Spleen (tissue), 11 donors: ENCODE data around the gene ZC3H12C. TPM values are rescaled to one million over a fixed set of nuclear protein-coding genes. Genes with fewer than 3 reads are reported as not detected.

ENCODE experiments used
- DNase-seq: peaks from one replicate; pipeline ENCODE4 v3.0.0-alpha.2; 2020
- H3K27ac ChIP-seq, 8 donors: fragments of 200-600 bp; sonication (generic) in 7 of 8; 1 replicate in 4 of 8; 2 replicates in 4 of 8; pipeline versions ENCODE4 v1.5.0 to v1.8.0; 2016 to 2021; ENCODE audit warnings: inconsistent platforms in 4 of 8, mild to moderate bottlenecking in 4 of 8, moderate library complexity in 1 of 8
- H3K27me3 ChIP-seq, 7 donors: fragments of 200-600 bp; sonication (generic) in 6 of 7; replicated peaks in 1 of 7; 1 replicate in 4 of 7; 2 replicates in 3 of 7; pipeline versions ENCODE4 v1.5.0 to v1.8.0; 2016 to 2021; ENCODE audit warnings: inconsistent platforms in 3 of 7, mild to moderate bottlenecking in 1 of 7
- H3K36me3 ChIP-seq, 6 donors: fragments of 200-600 bp; sonication (generic) in 5 of 6; 1 replicate in 4 of 6; 2 replicates in 2 of 6; pipeline versions ENCODE4 v1.5.0 to v1.8.0; 2016 to 2021; ENCODE audit warnings: inconsistent platforms in 2 of 6
- H3K4me1 ChIP-seq, 6 donors: fragments of 200-600 bp; sonication (generic) in 5 of 6; 1 replicate in 3 of 6; 2 replicates in 3 of 6; pipeline versions ENCODE4 v1.5.0 to v1.8.0; 2016 to 2021; ENCODE audit warnings: inconsistent platforms in 3 of 6
- H3K4me3 ChIP-seq, 8 donors: fragments of 200-600 bp; sonication (generic) in 7 of 8; 1 replicate in 4 of 8; 2 replicates in 4 of 8; pipeline versions ENCODE4 v1.5.0 to v1.8.0; 2016 to 2021; ENCODE audit warnings: inconsistent platforms in 4 of 8, mild to moderate bottlenecking in 4 of 8, moderate library complexity in 2 of 8
- H3K9me3 ChIP-seq, 8 donors: fragments of 200-600 bp; sonication (generic) in 7 of 8; 1 replicate in 4 of 8; 2 replicates in 4 of 8; pipeline versions ENCODE4 v1.5.0 to v1.8.0; 2016 to 2021; ENCODE audit warnings: inconsistent platforms in 4 of 8
- CTCF ChIP-seq, 11 experiments: fragments of 200-600 bp in 7 of 11; fragments of 450-650 bp in 4 of 11; sonication (generic) in 4 of 11; IDR thresholded peaks in 8 of 11; conservative IDR thresholded peaks in 3 of 11; 1 replicate in 7 of 11; 2 replicates in 4 of 11; pipeline versions ENCODE4 v1.4.0 to v1.8.0; 2016 to 2021; ENCODE audit warnings: antibody characterized with exemption in 11 of 11, inconsistent platforms in 4 of 11, mild to moderate bottlenecking in 1 of 11
- POLR2A ChIP-seq, 3 donors: fragments of 450-650 bp; IDR thresholded peaks; one replicate each; pipeline ENCODE4 v1.5.1; 2017; ENCODE audit warnings: antibody characterized with exemption in 3 of 3, mild to moderate bottlenecking in 1 of 3
- POLR2AphosphoS5 ChIP-seq, 3 donors: sonication (generic); formaldehyde crosslinking; IDR thresholded peaks; one replicate each; pipeline ENCODE4 v1.5.1; 2017; ENCODE audit warnings: antibody characterized with exemption in 3 of 3
- WGBS, 5 donors: extraction: QIAGEN DNeasy Blood & Tissue Kit in 3 of 5; methylation state at CpG; one replicate each; pipeline versions ENCODE4 v1.1.5 to v1.1.7; 2013 to 2018; 5-methylcytosine and 5-hydroxymethylcytosine counted together
- intact Hi-C: fragments of 100-400 bp; cut with DNase I; formaldehyde crosslinking; loops from one replicate; pipeline ENCODE4 v1.15.0; 2023; ENCODE audit warnings: low total_unique reads
- polyA plus RNA-seq, 3 donors: library from polyadenylated mRNA; stranded (reverse); fragments of 200-250 nt; gene quantifications; one replicate each; pipeline ENCODE4 v1.2.1, GENCODE V29; 2013
- total RNA-seq, 7 donors: library from RNA; depleted of rRNA in 3 of 7; stranded (reverse); fragments of >200 nt in 3 of 7; fragmentation: NEBNext Ultra II Directional in 4 of 7; extraction: Animal tissue kit (Norgen Biotek cat#: 25700) in 4 of 7; gene quantifications; one replicate each; pipeline versions ENCODE4 v1.1.0 to v1.2.1, GENCODE V29; 2016 to 2021
- donor health status: healthy with polysubstance abuse.
- donor health status: DM: no; HTN: no; CAD: no; lungs with moderate emphysema.
- donor health status: DM: no; HTN: no; CAD: no.
- donor health status: Bipolar disorder and iron deficiency.
- donor health status: healthy.
- donor health status: DM: no; HTN: no; CAD: no.
- donor health status: DM: yes; HTN: yes; CAD: no.

The ZC3H12C gene
- total and polyA plus RNA-seq, 10 donors, result 0.44 to 10.4 (median 5.1) TPM

- no peak overlapping the region for H3K4me3 ChIP-seq
- WGBS, 5 donors, result 87 to 97% (median 93%) methylated on average over 5 of the region's 5 CpGs
- TF ChIP-seq POLR2AphosphoS5 (IDR thresholded peaks at IDR 0.05) (no peak), CTCF (IDR thresholded peaks at IDR 0.05 in 8 of 11, conservative IDR thresholded peaks at IDR 0.05 in 3 of 11) (no peak), POLR2A (IDR thresholded peaks at IDR 0.05) (no peak)
- no peak overlapping the region for H3K27ac ChIP-seq
- H3K36me3 ChIP-seq, result no peaks in the 10 kb centered on the region
- DNase-seq, result no peak
- H3K27me3 ChIP-seq, result peaks cover 0 to 8% (median 0%) of the 10 kb centered on the region in 7 donors
- peaks cover 0 to 10% (median 0%) of the 10 kb centered on the region in 8 donors for H3K9me3 ChIP-seq
- intact Hi-C loops, result loop anchor here (10.0 kb wide), 1 partner anchor 251 kb away; no protein-coding TSS in a partner anchor
- peaks cover 0 to 2% (median 0%) of the 10 kb centered on the region in 6 donors for H3K4me1 ChIP-seq
These were observed 103.1 kb downstream of the ZC3H12C start for GRCh38 chr11:110196241-110196754.

- Histone ChIP-seq H3K4me3 (no peak overlapping the region), H3K36me3 (no peaks in the 10 kb centered on the region), H3K4me1 (peaks cover 0 to 5% (median 0%) of the 10 kb centered on the region in 6 donors), H3K27me3 (peaks cover 0 to 8% (median 0%) of the 10 kb centered on the region in 7 donors), H3K27ac (no peak overlapping the region), H3K9me3 (peaks cover 0 to 5% (median 0%) of the 10 kb centered on the region in 8 donors)
- 78 to 94% (median 84%) methylated on average over 9 of the region's 9 CpGs for WGBS, 5 donors
- DNase-seq, result no peak
- TF ChIP-seq POLR2A (IDR thresholded peaks at IDR 0.05), result no peak
- TF ChIP-seq POLR2AphosphoS5 (IDR thresholded peaks at IDR 0.05), result no peak
- no peak for TF ChIP-seq CTCF (IDR thresholded peaks at IDR 0.05 in 8 of 11, conservative IDR thresholded peaks at IDR 0.05 in 3 of 11)
- intact Hi-C loops, result loop anchor here (10.0 kb wide), 1 partner anchor 252 kb away; no protein-coding TSS in a partner anchor
These were observed 103.8 kb downstream of the ZC3H12C start for GRCh38 chr11:110196884-110197420.

- H3K27ac ChIP-seq, result no peak overlapping the region
- H3K4me1 ChIP-seq, result peaks cover 0 to 5% (median 0%) of the 10 kb centered on the region in 6 donors
- H3K9me3 ChIP-seq, result no peaks in the 10 kb centered on the region
- TF ChIP-seq POLR2A (IDR thresholded peaks at IDR 0.05) (no peak), CTCF (IDR thresholded peaks at IDR 0.05 in 8 of 11, conservative IDR thresholded peaks at IDR 0.05 in 3 of 11) (no peak), POLR2AphosphoS5 (IDR thresholded peaks at IDR 0.05) (no peak)
- no peak overlapping the region for H3K4me3 ChIP-seq
- no peaks in the 10 kb centered on the region for H3K36me3 ChIP-seq
- peaks cover 0 to 8% (median 0%) of the 10 kb centered on the region in 7 donors for H3K27me3 ChIP-seq
- intact Hi-C loops, result loop anchor here (10.0 kb wide), 1 partner anchor 253 kb away; no protein-coding TSS in a partner anchor
- DNase-seq, result peak; percentile 47
- WGBS, 5 donors, result 92 to 96% (median 96%) methylated on average over 9 of the region's 9 CpGs
These were observed 105.0 kb downstream of the ZC3H12C start for GRCh38 chr11:110198031-110198729.
